ENCODE results near the gene NEMF. TPM values are rescaled to one million over a fixed set of nuclear protein-coding genes. Genes with fewer than 3 reads are reported as not detected.
"Not testable (repeated sequence)": the region's sequence is repeated elsewhere in the genome, so short reads cannot be mapped to it uniquely, and the experiment has no call there.

Gene NEMF
- total RNA-seq, 2 donors from 2014 or later = 95.2 to 120 TPM

DNA sequence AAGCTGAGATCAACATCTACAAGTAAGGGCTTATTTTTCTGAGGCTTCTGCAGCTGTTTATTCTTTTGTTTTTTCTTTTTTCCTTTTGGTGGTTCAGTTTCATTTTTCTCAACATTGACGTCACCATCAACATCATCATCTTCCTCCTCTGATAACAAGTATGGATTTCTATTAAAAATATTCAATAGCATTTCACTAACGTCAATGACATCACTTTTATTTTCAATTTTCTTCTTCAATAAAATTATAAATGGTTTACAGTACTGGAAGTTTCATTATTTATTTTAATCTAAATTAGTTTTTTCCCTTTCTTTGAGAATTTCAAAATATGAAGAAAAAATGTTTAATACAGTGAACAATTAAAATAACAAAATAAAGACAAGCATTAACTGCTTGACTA, 23.9 kb downstream of the NEMF start:
- peaks cover 0 to 5% of the 10 kb centered on the region in 2 donors for H3K4me1 Mint-ChIP-seq (ENCODE audit: low read depth in 2 of 2)
- H3K27ac Mint-ChIP-seq = no peak overlapping the region
- H3K27me3 Mint-ChIP-seq = no peaks in the 10 kb centered on the region
- no peak for ATAC-seq
- H3K4me3 Mint-ChIP-seq = no peak overlapping the region
- peaks cover 32% of the 10 kb centered on the region for H3K36me3 Mint-ChIP-seq
- H3K9me3 Mint-ChIP-seq = no peaks in the 10 kb centered on the region
- DNase-seq (ENCODE audit: low spot score) = no peak

DNA sequence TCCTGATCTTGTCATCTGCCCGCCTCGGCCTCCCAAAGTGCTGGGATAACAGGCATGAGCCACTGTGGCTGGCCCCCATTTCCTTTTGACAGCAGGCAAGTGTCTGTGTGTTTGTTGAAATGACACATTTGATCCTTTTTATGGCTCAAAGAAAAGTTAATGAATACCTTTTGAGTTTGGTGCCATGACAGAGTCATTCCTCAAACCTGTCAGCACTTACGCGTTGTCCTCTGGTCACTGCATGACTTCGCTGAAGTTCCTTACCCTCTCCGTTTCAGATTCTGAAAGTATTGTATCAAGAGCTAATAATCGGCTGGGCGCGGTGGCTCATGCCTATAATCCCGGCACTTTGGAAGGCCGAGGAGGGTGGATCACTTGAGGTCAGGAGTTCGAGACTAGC, 32.4 kb downstream of the NEMF start:
- H3K4me3 Mint-ChIP-seq = no peak overlapping the region
- ATAC-seq = no peak

DNA sequence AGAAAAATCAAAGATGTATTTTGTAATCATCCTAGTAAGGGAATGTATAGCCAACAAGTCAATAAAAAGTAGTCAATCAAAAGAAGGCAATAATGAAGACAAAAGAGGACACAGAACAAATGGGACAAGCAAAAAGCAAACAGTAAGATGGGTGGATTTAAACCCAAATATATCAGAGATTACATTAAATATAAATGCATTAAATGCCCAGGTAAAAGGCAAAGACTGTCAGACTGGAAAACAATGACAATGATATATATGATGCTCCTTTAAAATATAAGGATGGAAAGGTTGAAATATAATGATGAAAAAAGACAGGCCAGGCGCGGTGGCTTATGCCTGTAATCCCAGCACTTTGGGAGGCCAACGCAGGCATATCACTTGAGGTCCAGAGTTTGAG, 35.7 kb downstream of the NEMF start:
- Mint-ChIP-seq H3K27me3 (no peaks in the 10 kb centered on the region), H3K27ac (no peak overlapping the region), H3K4me3 (no peak overlapping the region), H3K36me3 (peaks cover 43% of the 10 kb centered on the region), H3K9me3 (peaks cover 3% of the 10 kb centered on the region), H3K4me1 (ENCODE audit: low read depth in 2 of 2) (peaks cover 0 to 2% of the 10 kb centered on the region in 2 donors)
- ATAC-seq = no peak
- DNase-seq (ENCODE audit: low spot score) = no peak

More for the DNA sequence above, 32.4 kb downstream of the NEMF start:
- Mint-ChIP-seq H3K4me1 (ENCODE audit: low read depth in 2 of 2) (peaks cover 0 to 3% of the 10 kb centered on the region in 2 donors), H3K27ac (no peak overlapping the region), H3K27me3 (no peaks in the 10 kb centered on the region), H3K9me3 (peaks cover 3% of the 10 kb centered on the region), H3K36me3 (peaks cover 36% of the 10 kb centered on the region)
- DNase-seq (ENCODE audit: low spot score) = no peak

DNA sequence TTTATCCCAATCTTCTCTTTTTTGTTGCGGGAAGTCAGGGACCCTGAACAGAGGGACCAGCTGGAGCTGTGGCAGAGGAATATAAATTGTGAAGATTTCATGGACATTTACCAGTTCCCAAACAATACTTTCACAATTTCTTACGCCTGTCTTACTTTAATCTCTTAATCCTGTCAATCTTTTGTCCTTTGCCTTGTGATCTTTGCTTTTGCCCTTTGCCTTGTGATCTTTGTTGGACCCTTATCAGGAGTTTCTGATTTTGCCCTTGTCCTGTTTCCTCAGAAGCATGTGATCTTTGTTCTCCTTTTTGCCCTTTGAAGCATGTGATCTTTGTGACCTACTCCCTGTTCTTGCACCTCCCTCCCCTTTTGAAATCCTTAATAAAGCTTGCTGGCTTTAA, 36.5 kb downstream of the NEMF start:
- ATAC-seq; H3K9me3 Mint-ChIP-seq; DNase-seq (ENCODE audit: low spot score); H3K4me1 Mint-ChIP-seq (ENCODE audit: low read depth in 2 of 2); H3K27me3 Mint-ChIP-seq; H3K27ac Mint-ChIP-seq; H3K4me3 Mint-ChIP-seq: not testable (repeated sequence)
- peaks cover 43% of the 10 kb centered on the region for H3K36me3 Mint-ChIP-seq

DNA sequence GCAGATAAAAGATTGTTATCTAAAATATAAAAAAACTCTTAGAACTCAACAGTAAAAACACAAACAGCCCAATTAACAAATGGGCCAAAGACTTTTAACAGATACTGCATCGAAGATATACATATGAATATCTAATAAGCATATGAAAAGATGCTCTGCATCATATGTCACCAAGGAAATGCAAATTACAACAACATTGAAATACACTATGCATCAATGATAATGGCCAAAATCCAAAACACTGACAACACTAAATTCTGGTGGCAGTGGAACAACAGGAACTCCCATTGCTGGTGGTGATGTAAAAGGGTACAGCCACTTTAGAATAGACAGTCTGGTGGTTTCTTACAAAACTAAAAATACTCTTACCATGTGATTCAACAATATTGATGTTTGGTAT, 43.8 kb downstream of the NEMF start:
- Mint-ChIP-seq H3K27me3 (no peaks in the 10 kb centered on the region), H3K36me3 (peaks cover 23% of the 10 kb centered on the region), H3K27ac (no peak overlapping the region), H3K4me3 (no peak overlapping the region), H3K4me1 (ENCODE audit: low read depth in 2 of 2) (peaks cover 5 to 6% of the 10 kb centered on the region in 2 donors), H3K9me3 (no peaks in the 10 kb centered on the region)
- ATAC-seq (no peak), DNase-seq (ENCODE audit: low spot score) (no peak)

DNA sequence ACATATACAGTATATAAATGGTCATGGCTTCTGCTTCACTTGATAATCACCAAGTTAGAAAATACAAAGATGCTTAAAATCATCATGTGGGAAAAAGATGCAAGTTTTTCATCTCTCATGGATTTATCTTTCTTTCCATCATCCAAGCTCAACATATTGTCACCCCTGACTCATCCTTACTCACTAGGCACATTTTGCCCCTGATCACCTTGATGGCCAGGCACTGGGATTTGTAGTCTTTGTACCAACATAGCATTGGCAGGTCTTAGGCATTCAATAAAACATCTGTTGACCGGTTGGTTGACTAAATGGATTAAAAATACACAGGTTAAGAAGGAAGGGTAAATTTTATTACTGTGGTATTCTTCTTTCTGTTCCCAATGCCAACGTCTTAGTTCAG, 56.6 kb downstream of the NEMF start:
- Mint-ChIP-seq H3K4me3 (no peak overlapping the region), H3K27ac (peak overlapping the region in 1 of 2 donors; percentile 8), H3K9me3 (no peaks in the 10 kb centered on the region), H3K27me3 (no peaks in the 10 kb centered on the region), H3K36me3 (peaks cover 31% of the 10 kb centered on the region), H3K4me1 (ENCODE audit: low read depth in 2 of 2) (peaks cover 0 to 5% of the 10 kb centered on the region in 2 donors)
- DNase-seq (ENCODE audit: low spot score) = no peak
- no peak for ATAC-seq

DNA sequence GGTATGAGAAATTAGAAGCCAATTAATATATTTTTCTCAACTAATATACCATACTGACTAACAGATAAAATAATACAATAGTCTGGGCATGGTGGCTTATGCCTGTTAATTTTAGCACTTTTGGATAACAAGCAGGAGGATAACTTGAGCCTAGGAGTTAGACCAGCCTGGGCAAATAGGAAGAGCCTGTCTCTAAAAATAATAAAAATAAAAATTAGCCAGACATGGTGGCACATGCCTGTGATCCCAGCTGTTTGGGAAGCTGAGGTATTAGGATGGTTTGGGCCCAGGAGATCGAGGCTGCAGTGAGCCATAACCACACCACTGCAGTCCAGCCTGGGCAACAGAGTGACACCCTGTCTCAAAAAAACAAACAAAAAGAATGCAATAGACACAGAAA, 60.0 kb downstream of the NEMF start:
- ATAC-seq = no peak
- no peak overlapping the region for H3K27ac Mint-ChIP-seq
- H3K27me3 Mint-ChIP-seq = no peaks in the 10 kb centered on the region
- H3K36me3 Mint-ChIP-seq = peaks cover 27% of the 10 kb centered on the region
- no peak for DNase-seq (ENCODE audit: low spot score)
- peaks cover 3 to 10% of the 10 kb centered on the region in 2 donors for H3K4me1 Mint-ChIP-seq (ENCODE audit: low read depth in 2 of 2)
- H3K4me3 Mint-ChIP-seq = no peak overlapping the region
- H3K9me3 Mint-ChIP-seq = no peaks in the 10 kb centered on the region

DNA sequence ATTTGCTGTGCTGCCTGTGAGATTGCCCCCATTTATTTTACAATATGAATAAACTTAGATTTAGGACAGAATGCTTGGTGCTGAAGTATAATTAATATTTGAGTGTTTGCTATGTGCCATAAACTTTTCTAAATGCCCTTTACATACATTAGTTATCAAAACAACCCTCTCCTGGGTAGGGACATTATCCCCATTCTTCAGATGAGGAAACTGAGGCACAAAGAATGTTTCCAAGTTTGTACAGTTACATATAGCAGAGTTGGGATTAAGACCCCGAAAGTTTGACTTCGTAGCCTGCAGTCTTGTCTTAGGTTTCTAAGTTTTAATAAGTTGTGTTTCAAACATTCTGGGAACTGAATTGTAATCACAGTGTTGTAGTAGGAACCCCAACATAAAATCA, 66.3 kb downstream of the NEMF start:
- no peak overlapping the region for H3K27ac Mint-ChIP-seq
- ATAC-seq (no peak), DNase-seq (ENCODE audit: low spot score) (no peak)
- H3K36me3 Mint-ChIP-seq = peaks cover 33% of the 10 kb centered on the region
- H3K4me1 Mint-ChIP-seq (ENCODE audit: low read depth in 2 of 2) = peaks cover 3 to 5% of the 10 kb centered on the region in 2 donors
- no peaks in the 10 kb centered on the region for H3K9me3 Mint-ChIP-seq
- H3K27me3 Mint-ChIP-seq = no peaks in the 10 kb centered on the region
- no peak overlapping the region for H3K4me3 Mint-ChIP-seq

DNA sequence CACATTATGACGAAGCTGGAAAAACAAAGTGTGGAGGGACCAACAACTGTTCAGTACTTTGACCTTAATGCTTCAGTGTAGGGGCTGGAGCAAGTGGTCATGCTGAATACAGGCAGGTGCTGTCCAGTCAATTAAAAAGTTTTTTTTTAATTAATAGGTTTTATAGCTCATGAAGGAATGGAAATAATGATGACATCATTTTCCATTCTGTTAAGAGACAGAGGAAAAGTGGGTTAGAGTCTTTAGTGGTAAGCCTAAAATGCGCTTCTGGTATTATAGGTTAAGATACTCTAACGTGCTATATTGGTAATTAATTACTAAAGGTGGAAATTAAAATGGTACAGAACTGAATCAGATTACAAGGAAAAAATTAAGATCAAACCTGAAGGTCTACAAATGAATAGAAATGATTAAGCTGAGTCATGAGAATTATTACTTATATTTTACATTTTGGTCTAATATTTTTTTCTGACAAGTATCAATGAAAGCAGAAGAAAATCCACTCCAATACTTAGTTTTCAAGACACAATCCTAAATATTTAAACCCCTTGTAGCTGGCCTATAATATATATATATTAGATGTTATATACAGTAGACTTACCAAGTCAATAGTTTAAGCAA, 69.1 kb downstream of the NEMF start:
- Mint-ChIP-seq H3K36me3 (peaks cover 35% of the 10 kb centered on the region), H3K27me3 (no peaks in the 10 kb centered on the region), H3K4me3 (no peak overlapping the region), H3K4me1 (ENCODE audit: low read depth in 2 of 2) (no peaks in the 10 kb centered on the region), H3K9me3 (no peaks in the 10 kb centered on the region), H3K27ac (no peak overlapping the region)
- DNase-seq (ENCODE audit: low spot score) (no peak), ATAC-seq (no peak)

DNA sequence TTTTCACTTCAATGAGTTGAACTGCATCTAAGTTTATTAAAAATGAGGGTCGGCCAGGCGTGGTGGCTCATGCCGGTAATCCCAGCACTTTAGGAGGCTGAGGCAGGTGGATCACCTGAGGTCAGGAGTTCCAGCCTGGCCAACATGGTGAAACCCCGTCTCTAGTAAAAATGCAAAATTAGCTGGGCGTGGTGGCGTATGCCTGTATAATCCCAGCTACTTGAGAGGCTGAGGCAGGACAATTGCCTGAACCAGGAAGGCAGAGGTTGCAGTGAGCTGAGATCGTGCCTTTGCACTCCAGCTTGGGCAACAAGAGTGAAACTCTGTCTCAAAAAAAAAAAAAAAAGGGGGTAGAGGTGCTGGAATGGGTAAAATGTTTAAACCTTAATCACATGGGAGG, 71.5 kb downstream of the NEMF start:
- ATAC-seq; H3K4me1 Mint-ChIP-seq (ENCODE audit: low read depth in 2 of 2); DNase-seq (ENCODE audit: low spot score); H3K27me3 Mint-ChIP-seq; H3K4me3 Mint-ChIP-seq; H3K9me3 Mint-ChIP-seq: not testable (repeated sequence)
- H3K36me3 Mint-ChIP-seq = peaks cover 25% of the 10 kb centered on the region
- peak overlapping the region in 1 of 2 donors; percentile 27 for H3K27ac Mint-ChIP-seq

DNA sequence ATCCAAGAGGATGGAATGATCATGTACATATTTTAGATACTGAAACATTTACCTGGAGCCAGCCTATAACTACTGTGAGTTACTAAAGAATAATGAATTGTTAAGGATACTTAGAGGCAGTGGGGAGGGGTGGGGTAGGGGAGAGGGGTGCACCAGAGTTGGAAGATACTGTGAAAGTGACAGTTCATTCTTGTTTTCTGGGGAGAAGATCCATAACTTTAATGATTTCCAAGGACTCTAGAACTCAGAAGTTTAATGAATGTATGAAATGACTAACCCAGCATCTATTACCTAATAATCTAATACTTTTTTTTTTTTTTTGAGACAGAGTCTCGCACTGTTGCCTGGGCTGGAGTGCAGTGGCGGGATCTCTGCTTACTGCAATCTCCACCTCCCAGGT, 74.2 kb downstream of the NEMF start:
- Mint-ChIP-seq H3K27me3 (no peaks in the 10 kb centered on the region), H3K4me3 (no peak overlapping the region), H3K9me3 (no peaks in the 10 kb centered on the region), H3K36me3 (peaks cover 20% of the 10 kb centered on the region), H3K4me1 (ENCODE audit: low read depth in 2 of 2) (peaks cover 0 to 4% of the 10 kb centered on the region in 2 donors), H3K27ac (no peak overlapping the region)
- ATAC-seq (no peak), DNase-seq (ENCODE audit: low spot score) (no peak)

DNA sequence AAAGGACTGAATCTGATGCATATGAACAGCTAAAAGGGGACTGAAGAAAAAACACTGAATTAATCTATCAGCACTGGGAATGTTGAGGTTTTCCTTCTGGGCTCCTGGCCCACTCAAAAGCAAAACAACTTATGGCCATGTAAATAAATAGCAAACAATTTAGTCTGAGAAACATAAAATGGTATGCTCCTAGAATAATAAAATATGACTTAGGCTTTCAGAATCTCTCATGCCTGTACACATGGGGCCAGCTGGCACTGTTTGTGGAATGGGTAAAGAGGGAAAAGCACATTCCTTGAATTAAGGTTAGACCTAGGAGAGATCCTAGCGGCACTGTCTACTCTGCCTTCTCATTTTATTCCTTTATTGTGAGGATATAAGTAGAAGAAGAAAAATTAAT, 78.5 kb downstream of the NEMF start:
- Mint-ChIP-seq H3K4me3 (no peak overlapping the region), H3K4me1 (ENCODE audit: low read depth in 2 of 2) (peaks cover 7 to 20% of the 10 kb centered on the region in 2 donors), H3K27ac (no peak overlapping the region), H3K27me3 (no peaks in the 10 kb centered on the region), H3K36me3 (peaks cover under 1% of the 10 kb centered on the region), H3K9me3 (no peaks in the 10 kb centered on the region)
- DNase-seq (ENCODE audit: low spot score) (no peak), ATAC-seq (no peak)

DNA sequence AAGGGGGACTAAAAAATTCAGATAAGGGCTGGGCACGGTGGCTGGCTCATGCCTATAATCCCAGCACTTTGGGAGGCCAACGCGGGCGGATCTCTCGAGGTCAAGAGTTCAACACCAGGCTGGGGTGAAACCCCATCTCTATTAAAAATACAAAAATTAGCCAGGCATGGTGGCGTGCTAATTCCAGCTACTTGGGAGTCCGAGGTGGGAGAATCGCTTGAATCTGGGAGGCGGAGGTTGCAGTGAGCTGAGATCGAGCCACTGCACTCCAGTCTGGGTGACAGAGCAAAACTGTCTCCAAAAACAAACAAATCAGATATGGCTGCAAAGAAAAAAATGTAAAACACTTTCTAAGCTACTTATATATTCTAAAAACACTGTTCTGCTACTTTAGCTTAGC, 80.9 kb downstream of the NEMF start:
- H3K36me3 Mint-ChIP-seq; ATAC-seq; H3K27me3 Mint-ChIP-seq; H3K4me3 Mint-ChIP-seq; H3K9me3 Mint-ChIP-seq; H3K27ac Mint-ChIP-seq; DNase-seq (ENCODE audit: low spot score): not testable (repeated sequence)
- peaks cover 20 to 41% of the 10 kb centered on the region in 2 donors for H3K4me1 Mint-ChIP-seq (ENCODE audit: low read depth in 2 of 2)

DNA sequence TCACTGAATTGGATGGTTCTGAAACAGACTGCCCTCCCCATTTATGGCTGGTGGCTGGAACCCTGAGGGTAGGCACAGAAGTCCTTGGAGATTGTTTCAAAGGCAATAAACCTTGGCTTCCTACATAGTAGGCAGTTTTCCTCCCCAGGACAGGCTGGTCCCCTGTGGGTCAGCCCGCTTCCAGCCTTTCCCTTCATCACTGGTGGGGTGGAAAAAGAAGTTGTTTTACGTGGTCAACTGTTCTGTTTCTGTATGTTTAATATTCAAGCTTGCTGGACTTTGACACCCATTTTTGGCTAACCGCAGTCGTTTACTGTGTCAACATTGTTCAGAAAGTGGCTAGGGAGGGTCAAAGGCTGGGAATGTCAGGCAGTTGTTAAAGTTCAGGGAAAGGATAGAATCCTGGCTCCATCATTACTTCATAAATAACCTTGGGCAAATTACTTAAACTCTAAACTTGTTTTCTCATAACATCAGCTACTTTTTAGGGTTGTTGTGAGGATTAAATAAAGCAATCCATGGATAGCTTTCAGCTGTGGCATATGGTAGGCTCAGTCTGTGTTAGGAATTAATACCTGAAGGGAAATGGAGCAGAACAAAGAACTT, 82.3 kb downstream of the NEMF start:
- Mint-ChIP-seq H3K4me1 (ENCODE audit: low read depth in 2 of 2) (peaks cover 20 to 41% of the 10 kb centered on the region in 2 donors), H3K27me3 (no peaks in the 10 kb centered on the region), H3K4me3 (peak overlapping the region; percentile 97), H3K27ac (peak overlapping the region; percentile 12 to 28), H3K36me3 (no peaks in the 10 kb centered on the region), H3K9me3 (no peaks in the 10 kb centered on the region)
- ATAC-seq = no peak
- DNase-seq (ENCODE audit: low spot score) = no peak
